K562 (cell line): ENCODE measurements around the gene UBE2L3. TPM values are rescaled to one million over a fixed set of nuclear protein-coding genes. Genes with fewer than 3 reads are reported as not detected.

Experiments
- ZNF165 ChIP-seq: fragments of 250-450 bp; sonication (Bioruptor Pico); IDR thresholded peaks from 2 replicates; pipeline ENCODE4 v1.4.0; 2020; ENCODE audit warnings: borderline replicate concordance
- polyA plus RNA-seq, 8 experiments: library from polyadenylated mRNA; depleted of rRNA in 4 of 8; stranded (reverse) in 5 of 8; unstranded in 3 of 8; fragments of >200 nt; fragmentation: Nextera tagmentation in 2 of 8; fragmentation: Illumina TruSeq in 1 of 8; extraction: Ambion mirVana in 2 of 8; extraction: Trizol in 1 of 8; gene quantifications; 2 replicates each; pipeline versions ENCODE4 v1.2.1 to v1.2.3, GENCODE V29; 2011 to 2014; ENCODE audit warnings: inconsistent platforms in 1 of 8, missing spikeins in 1 of 8
- total RNA-seq, 7 experiments: library from RNA; depleted of rRNA in 6 of 7; stranded (reverse); fragments of >200 nt in 6 of 7; fragmentation: Illumina TruSeq in 2 of 7; extraction: Trizol in 2 of 7; gene quantifications; 2 replicates each; pipeline versions ENCODE4 v1.2.1 to v1.2.3, GENCODE V29; 2011 to 2021; ENCODE audit warnings: low replicate concordance in 1 of 7
- TF ChIP-seq, protein P1 (sequence below): sonication (generic); formaldehyde crosslinking; IDR thresholded peaks from 2 replicates; pipeline ENCODE4 v1.5.0; 2020; ENCODE audit warnings: missing genetic modification reagents
- TF ChIP-seq, protein P2 (sequence below): sonication (generic); formaldehyde crosslinking; IDR thresholded peaks from 2 replicates; pipeline ENCODE4 v1.8.1; 2022; ENCODE audit warnings: missing genetic modification reagents
- TF ChIP-seq, protein P3 (sequence below), 2 experiments: fragments of 200-800 bp in 1 of 2; sonication (Bioruptor generic) in 1 of 2; sonication (generic) in 1 of 2; formaldehyde crosslinking in 1 of 2; IDR thresholded peaks in 1 of 2; conservative IDR thresholded peaks in 1 of 2; 2 replicates each; pipeline versions ENCODE4 v1.5.0 to v1.6.1; 2016 to 2020; ENCODE audit warnings: missing compliant biosample characterization in 1 of 2, missing genetic modification characterization in 1 of 2, missing genetic modification reagents in 1 of 2

Gene UBE2L3
- total and polyA plus RNA-seq, 9 of the 15 experiments (the other 6 are each of a cell fraction or from before 2014, with no cell fraction given) = 215 to 625 (median 285) TPM

DNA sequence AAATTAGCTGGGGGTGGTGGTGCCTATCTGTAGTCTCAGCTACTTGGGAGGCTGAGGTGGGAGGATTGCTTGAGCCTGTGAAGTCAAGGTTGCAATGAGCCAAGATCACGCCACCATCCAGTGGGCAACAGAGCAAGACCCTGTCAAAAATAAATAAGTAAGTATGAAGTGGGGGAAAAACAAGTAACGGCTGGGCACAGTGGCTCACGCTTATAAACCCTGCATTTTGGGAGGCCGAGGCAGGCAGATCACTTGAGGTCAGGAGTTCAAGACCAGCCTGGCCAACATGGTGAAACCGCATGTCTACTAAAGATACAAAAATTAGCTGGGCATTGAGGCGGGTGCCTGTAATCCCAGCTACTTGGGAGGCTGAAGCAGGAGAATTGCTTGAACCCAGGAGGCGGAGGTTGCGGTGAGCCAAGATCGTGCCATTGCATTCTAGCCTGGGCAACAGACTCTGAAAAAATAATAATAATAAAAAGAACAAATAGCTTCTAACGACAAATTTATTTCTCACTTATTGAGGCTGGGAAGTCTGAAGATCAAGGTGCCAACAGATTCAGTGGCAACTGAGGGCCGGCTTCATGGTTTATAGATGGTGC is 42.1 kb downstream of the UBE2L3 start (continued):
- 0 out of 2 replicates have a peak, but pooled peaks have one; percentile 52 for TF ChIP-seq ZNF165 (CRISPR knock-in tag)
- TF ChIP-seq, protein P1, sequence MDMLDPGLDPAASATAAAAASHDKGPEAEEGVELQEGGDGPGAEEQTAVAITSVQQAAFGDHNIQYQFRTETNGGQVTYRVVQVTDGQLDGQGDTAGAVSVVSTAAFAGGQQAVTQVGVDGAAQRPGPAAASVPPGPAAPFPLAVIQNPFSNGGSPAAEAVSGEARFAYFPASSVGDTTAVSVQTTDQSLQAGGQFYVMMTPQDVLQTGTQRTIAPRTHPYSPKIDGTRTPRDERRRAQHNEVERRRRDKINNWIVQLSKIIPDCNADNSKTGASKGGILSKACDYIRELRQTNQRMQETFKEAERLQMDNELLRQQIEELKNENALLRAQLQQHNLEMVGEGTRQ = 0 out of 2 replicates have a peak, but pooled peaks have one; percentile 11
- TF ChIP-seq, protein P2, sequence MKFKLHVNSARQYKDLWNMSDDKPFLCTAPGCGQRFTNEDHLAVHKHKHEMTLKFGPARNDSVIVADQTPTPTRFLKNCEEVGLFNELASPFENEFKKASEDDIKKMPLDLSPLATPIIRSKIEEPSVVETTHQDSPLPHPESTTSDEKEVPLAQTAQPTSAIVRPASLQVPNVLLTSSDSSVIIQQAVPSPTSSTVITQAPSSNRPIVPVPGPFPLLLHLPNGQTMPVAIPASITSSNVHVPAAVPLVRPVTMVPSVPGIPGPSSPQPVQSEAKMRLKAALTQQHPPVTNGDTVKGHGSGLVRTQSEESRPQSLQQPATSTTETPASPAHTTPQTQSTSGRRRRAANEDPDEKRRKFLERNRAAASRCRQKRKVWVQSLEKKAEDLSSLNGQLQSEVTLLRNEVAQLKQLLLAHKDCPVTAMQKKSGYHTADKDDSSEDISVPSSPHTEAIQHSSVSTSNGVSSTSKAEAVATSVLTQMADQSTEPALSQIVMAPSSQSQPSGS (CRISPR knock-in tag) = peak; percentile 61; the same call in 1 of the 2 replicates
- TF ChIP-seq, protein P3, sequence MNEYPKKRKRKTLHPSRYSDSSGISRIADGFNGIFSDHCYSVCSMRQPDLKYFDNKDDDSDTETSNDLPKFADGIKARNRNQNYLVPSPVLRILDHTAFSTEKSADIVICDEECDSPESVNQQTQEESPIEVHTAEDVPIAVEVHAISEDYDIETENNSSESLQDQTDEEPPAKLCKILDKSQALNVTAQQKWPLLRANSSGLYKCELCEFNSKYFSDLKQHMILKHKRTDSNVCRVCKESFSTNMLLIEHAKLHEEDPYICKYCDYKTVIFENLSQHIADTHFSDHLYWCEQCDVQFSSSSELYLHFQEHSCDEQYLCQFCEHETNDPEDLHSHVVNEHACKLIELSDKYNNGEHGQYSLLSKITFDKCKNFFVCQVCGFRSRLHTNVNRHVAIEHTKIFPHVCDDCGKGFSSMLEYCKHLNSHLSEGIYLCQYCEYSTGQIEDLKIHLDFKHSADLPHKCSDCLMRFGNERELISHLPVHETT (CRISPR knock-in tag; conservative IDR thresholded peaks at IDR 0.05 in 1 of 2, IDR thresholded peaks at IDR 0.05 in 1 of 2) = 0 out of 4 replicates have a peak, but pooled peaks of 1 of the 2 experiments have one; percentile 44
- TF ChIP-seq, all 486 proteins: peak for 17; not testable (repeated sequence) for 469
